GM12872 (cell line): Measurements from ENCODE around the gene PCCA.

Experiments used
- CTCF ChIP-seq: IDR thresholded peaks from 3 replicates; pipeline ENCODE4 v1.5.1; 2011; ENCODE audit warnings: low read depth, mild to moderate bottlenecking, low read length, moderate library complexity; ENCODE audit not compliant: insufficient read depth

The PCCA gene

GRCh38 chr13:100512422-100512821 lies 423.5 kb downstream of the PCCA start:
- TF ChIP-seq CTCF, result no peak

GRCh38 chr13:100513171-100513570 lies 424.3 kb downstream of the PCCA start:
- TF ChIP-seq CTCF, result no peak

GRCh38 chr13:100513987-100514670 lies 425.2 kb downstream of the PCCA start:
- TF ChIP-seq CTCF, result no peak

- TF ChIP-seq CTCF, result peak; percentile 89
Measured at GRCh38 chr13:100514788-100515409, 426.0 kb downstream of the PCCA start.

GRCh38 chr13:100515410-100515800 lies 426.5 kb downstream of the PCCA start:
- TF ChIP-seq CTCF, result no peak

GRCh38 chr13:100517135-100517534 lies 428.2 kb downstream of the PCCA start:
- no peak for TF ChIP-seq CTCF

- no peak for TF ChIP-seq CTCF
Measured at GRCh38 chr13:100517728-100518127, 428.8 kb downstream of the PCCA start.
